ENCODE measurements around the gene WTAP.

DNA sequence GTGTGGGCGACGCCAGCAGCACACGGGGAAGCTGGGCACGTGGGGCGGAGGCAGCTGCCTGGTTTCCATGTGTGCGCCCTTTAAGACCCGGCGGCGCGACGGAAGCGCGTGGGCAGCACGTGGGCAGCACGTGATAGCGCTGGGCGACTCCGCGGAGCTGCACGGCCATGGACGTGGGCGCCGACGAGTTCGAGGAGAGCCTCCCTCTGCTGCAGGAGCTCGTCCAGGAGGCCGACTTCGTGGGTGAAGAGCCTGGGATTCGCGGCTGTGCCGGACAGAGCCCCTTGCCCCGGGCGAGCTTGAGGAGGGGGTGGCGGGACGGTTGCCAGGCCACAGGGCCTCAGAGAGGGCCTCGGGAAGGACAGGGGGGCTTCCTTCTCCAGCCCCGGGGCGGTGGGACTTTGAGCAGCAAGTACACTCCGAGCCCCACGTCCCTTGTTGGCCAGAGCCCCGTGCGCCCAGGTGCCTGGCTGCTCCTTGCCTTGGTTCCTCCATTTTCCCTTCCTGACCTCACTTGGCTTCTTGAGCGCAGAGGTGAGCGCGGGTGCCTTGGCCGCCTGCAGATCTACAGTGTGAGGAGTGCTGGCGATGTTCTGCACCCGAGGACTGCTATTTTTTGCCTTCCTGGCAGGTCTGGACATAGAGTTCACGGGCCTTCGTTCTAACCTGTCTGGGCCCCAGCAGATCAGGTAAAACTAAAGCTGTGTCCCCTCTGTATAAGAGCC lies 73.0 kb downstream of the WTAP start, which contains the start of gene PNLDC1:
- TF ChIP-seq POLR2A (IDR thresholded peaks at IDR 0.05; ENCODE audit: low read depth, low read length) = no peak
- TF ChIP-seq SMC3 (IDR thresholded peaks at IDR 0.05; ENCODE audit: low read depth, low read length) = no peak
- TF ChIP-seq CTCF (conservative IDR thresholded peaks at IDR 0.05; ENCODE audit: low read depth, low read length) = no peak
- TF ChIP-seq USF2 (IDR thresholded peaks at IDR 0.05; ENCODE audit: low read depth, low read length) = no peak
- TF ChIP-seq RCOR1 (IDR thresholded peaks at IDR 0.05; ENCODE audit: insufficient replicate concordance, low read length) = no peak
- no peak for TF ChIP-seq FOS (IDR thresholded peaks at IDR 0.05; ENCODE audit: low read depth, low read length)
- TF ChIP-seq RAD21 (IDR thresholded peaks at IDR 0.05; ENCODE audit: low read length) = no peak
- TF ChIP-seq BHLHE40 (IDR thresholded peaks at IDR 0.05; ENCODE audit: low read depth, low read length) = no peak
- no peak for TF ChIP-seq CEBPB (IDR thresholded peaks at IDR 0.05; ENCODE audit: low read depth, low read length)
- TF ChIP-seq RFX5 (IDR thresholded peaks at IDR 0.05; ENCODE audit: low read depth, low read length) = no peak
- TF ChIP-seq MAFK (IDR thresholded peaks at IDR 0.05; ENCODE audit: low read depth, low read length) = no peak
- no peak for TF ChIP-seq MAZ (IDR thresholded peaks at IDR 0.05; ENCODE audit: borderline replicate concordance, low read depth, low read length)
- TF ChIP-seq NFE2L2 (IDR thresholded peaks at IDR 0.05; ENCODE audit: low read depth, low read length) = no peak
- no peak for TF ChIP-seq ELK1 (IDR thresholded peaks at IDR 0.05; ENCODE audit: borderline replicate concordance, low read depth, low read length)
